ENCODE results near the gene RELA.
A peak's percentile ranks its signal among the peaks of the same experiment; 100 is the strongest.

Gene RELA

GRCh38 chr11:65703846-65704245 lies 41.1 kb upstream of the RELA start:
- no peak overlapping the region for H3K4me3 ChIP-seq (replicated peaks; ENCODE audit: low read depth, low read length)
- no peak for DNase-seq (ENCODE audit: low read depth)
- TF ChIP-seq CTCF (IDR thresholded peaks at IDR 0.05; ENCODE audit: low read length, missing control alignments), result no peak

- H3K4me3 ChIP-seq (replicated peaks; ENCODE audit: low read depth, low read length), result no peak overlapping the region
- DNase-seq (ENCODE audit: low read depth), result no peak
- TF ChIP-seq CTCF (IDR thresholded peaks at IDR 0.05; ENCODE audit: low read length, missing control alignments), result no peak
Observed at GRCh38 chr11:65701686-65702085, 39.0 kb upstream of the RELA start.

- no peak overlapping the region for H3K4me3 ChIP-seq (replicated peaks; ENCODE audit: low read depth, low read length)
- no peak for TF ChIP-seq CTCF (IDR thresholded peaks at IDR 0.05; ENCODE audit: low read length, missing control alignments)
- no peak for DNase-seq (ENCODE audit: low read depth)
Observed at GRCh38 chr11:65700399-65700798, 37.7 kb upstream of the RELA start.

- TF ChIP-seq CTCF (IDR thresholded peaks at IDR 0.05; ENCODE audit: low read length, missing control alignments), result no peak
- no peak for DNase-seq (ENCODE audit: low read depth)
- no peak overlapping the region for H3K4me3 ChIP-seq (replicated peaks; ENCODE audit: low read depth, low read length)
Observed at GRCh38 chr11:65699306-65699705, 36.6 kb upstream of the RELA start.

- DNase-seq (ENCODE audit: low read depth), result peak; percentile 64
- no peak overlapping the region for H3K4me3 ChIP-seq (replicated peaks; ENCODE audit: low read depth, low read length)
- TF ChIP-seq CTCF (IDR thresholded peaks at IDR 0.05; ENCODE audit: low read length, missing control alignments), result no peak
Observed at GRCh38 chr11:65698205-65698604, 35.5 kb upstream of the RELA start.

- TF ChIP-seq CTCF (IDR thresholded peaks at IDR 0.05; ENCODE audit: low read length, missing control alignments), result no peak
- DNase-seq (ENCODE audit: low read depth), result no peak
- H3K4me3 ChIP-seq (replicated peaks; ENCODE audit: low read depth, low read length), result no peak overlapping the region
Observed at GRCh38 chr11:65696802-65697552, 34.3 kb upstream of the RELA start.

Measured in fibroblast of pulmonary artery (primary cell).